Measurements from ENCODE around the gene SIPA1L3.

DNA sequence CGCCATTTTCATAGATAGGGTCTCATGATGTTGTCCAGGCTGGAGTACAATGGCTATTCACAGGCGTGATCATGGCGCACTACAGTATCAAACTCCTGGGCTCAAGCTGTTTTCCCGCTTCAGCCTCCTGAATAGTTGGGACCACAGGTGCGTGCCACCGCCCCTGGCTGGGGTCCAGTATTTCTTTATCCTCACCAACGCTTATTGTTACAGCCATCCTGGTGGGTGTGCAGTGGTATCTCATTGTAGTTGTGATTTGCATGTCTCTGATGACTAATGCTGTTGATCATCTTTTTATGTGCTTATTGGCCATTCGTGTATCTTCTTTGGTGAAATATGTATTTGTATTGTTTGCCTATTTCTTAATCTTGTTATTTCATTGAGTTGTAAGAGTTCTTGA is 49.0 kb downstream of the SIPA1L3 start:
- TF ChIP-seq, protein P1, sequence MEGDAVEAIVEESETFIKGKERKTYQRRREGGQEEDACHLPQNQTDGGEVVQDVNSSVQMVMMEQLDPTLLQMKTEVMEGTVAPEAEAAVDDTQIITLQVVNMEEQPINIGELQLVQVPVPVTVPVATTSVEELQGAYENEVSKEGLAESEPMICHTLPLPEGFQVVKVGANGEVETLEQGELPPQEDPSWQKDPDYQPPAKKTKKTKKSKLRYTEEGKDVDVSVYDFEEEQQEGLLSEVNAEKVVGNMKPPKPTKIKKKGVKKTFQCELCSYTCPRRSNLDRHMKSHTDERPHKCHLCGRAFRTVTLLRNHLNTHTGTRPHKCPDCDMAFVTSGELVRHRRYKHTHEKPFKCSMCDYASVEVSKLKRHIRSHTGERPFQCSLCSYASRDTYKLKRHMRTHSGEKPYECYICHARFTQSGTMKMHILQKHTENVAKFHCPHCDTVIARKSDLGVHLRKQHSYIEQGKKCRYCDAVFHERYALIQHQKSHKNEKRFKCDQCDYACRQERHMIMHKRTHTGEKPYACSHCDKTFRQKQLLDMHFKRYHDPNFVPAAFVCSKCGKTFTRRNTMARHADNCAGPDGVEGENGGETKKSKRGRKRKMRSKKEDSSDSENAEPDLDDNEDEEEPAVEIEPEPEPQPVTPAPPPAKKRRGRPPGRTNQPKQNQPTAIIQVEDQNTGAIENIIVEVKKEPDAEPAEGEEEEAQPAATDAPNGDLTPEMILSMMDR (IDR thresholded peaks at IDR 0.05), result no peak
- no peak for TF ChIP-seq POLR2A (IDR thresholded peaks at IDR 0.05)
